T47D (cell line): ENCODE results near the gene DTX4.

Experiments used
- DNase-seq, 2 experiments: peaks; one replicate each; pipeline versions ENCODE4 v3.0.0 to v3.0.0-alpha.2; 2011 to 2012; ENCODE audit warnings: low read depth in 1 of 2, low spot score in 1 of 2
- JUND ChIP-seq: IDR thresholded peaks from 2 replicates; pipeline ENCODE4 v1.6.1; 2012; ENCODE audit warnings: low read depth
- in situ Hi-C: cut with HindIII; loops from 2 replicates; pipeline ENCODE4 v1.10.0; 2016; ENCODE audit warnings: low sequenced_read_pairs, low pct_unique_long_range_greater_than_20kb

DTX4 gene

DNA sequence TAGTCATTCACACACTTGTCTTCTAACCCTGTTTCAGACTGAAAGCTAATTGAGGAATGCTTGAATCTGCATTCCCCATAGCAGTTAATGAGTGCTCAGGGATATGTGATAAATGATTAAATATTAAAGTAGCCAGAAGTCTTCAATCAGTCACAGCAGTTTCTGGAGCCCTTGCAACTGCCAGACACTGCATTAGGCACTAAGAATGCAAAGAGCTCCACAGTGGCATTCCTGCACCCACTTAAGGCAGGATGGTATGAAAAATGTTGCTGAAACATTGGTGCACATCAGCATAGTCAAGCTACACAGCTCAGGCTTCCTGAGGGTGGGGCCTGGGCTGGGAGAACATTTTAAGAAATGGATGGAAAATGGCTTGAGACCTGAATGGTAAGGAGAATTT is 6.5 kb downstream of the DTX4 start:
- in situ Hi-C loops, result no loop called here
- no peak for DNase-seq
- TF ChIP-seq JUND, result no peak

GRCh38 chr11:59179121-59179520 is 7.2 kb downstream of the DTX4 start:
- in situ Hi-C loops, result no loop called here
- TF ChIP-seq JUND, result no peak
- no peak for DNase-seq

DNA sequence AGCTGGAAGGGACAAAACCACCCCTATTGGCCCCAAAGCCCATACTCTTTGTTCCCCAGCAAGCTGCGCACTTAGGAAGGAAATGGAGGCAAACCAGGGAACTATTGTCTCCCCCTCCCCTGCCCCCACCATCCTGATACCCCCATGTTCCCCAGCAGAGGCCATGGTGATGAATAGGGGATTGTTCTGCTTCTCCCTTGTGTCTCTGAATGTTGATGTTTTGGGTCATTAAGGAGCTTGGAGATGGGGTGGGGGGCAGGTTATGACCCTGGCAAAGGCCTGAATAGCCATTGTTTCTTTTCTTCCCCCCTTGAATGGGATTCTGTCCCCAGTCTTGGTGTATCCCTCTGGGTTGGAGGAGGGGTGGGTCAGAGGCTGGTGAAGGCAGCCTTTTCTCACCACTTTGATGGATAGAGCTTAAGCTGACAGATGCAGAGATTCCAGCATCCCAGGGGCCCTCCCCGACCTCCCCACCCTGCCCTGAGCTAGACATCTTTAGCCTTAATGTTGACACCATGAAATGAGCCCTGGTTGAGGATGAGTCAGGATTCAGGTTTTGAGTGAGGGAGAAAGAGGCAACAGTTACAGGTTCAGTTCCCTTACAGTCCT is 8.3 kb downstream of the DTX4 start:
- DNase-seq, result no peak
- no peak for TF ChIP-seq JUND
- in situ Hi-C loops, result no loop called here

GRCh38 chr11:59180907-59181306 is 9.0 kb downstream of the DTX4 start:
- no peak for TF ChIP-seq JUND
- in situ Hi-C loops, result no loop called here
- no peak for DNase-seq

DNA sequence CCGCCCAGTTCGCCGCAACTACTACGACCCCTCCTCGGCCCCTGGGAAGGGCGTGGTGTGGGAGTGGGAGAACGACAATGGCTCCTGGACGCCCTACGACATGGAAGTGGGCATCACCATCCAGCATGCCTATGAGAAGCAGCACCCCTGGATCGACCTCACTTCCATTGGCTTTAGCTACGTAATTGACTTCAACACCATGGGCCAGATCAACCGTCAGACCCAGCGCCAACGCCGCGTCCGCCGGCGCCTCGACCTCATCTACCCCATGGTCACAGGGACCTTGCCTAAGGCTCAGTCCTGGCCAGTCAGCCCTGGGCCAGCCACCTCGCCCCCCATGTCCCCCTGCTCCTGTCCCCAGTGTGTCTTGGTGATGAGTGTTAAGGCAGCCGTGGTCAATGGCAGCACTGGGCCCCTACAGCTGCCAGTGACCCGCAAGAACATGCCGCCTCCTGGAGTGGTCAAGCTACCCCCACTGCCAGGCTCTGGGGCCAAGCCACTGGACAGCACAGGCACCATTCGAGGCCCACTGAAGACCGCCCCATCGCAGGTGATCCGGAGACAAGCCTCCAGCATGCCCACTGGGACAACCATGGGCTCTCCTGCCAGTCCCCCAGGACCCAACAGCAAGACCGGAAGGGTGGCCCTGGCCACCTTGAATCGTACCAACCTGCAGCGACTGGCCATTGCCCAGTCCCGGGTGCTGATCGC is 10.0 kb downstream of the DTX4 start:
- TF ChIP-seq JUND, result no peak
- in situ Hi-C loops, result no loop called here
- no peak for DNase-seq

DNA sequence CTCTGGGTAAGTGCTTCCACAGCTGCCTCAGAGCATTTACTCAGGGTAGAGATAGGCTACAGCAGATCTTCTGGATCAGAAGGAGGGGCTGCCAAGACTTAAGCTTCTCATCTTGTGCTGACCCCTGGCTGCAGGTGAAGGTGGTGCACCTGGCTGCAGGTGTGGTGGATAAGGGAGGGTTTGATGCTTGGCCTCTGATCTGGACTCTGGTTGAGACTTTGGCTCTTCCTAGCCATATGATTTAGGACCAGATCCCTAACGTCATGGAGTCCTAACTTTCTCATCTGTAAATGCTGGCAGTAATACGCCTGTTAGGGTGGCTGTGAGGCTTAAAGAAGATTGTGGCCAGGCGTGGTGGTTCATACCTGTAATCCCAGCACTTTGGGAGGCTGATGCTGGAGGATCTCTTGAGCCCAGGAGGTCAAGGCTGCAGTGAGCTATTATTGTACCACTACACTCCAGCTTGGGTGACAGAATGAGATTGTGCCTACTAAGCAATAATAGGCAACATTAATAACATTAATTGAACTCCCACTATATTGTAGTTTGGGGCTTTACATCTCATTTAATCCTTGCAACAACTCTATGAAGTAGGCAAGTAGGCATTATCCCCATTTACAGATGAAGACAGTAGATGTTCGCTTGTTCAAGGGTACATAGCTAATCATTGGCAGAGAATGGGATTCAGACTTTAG is 10.7 kb downstream of the DTX4 start:
- no peak for TF ChIP-seq JUND
- in situ Hi-C loops, result no loop called here
- no peak for DNase-seq

- in situ Hi-C loops, result no loop called here
- no peak for DNase-seq
Observed at GRCh38 chr11:59183771-59184170, 11.8 kb downstream of the DTX4 start.

DNA sequence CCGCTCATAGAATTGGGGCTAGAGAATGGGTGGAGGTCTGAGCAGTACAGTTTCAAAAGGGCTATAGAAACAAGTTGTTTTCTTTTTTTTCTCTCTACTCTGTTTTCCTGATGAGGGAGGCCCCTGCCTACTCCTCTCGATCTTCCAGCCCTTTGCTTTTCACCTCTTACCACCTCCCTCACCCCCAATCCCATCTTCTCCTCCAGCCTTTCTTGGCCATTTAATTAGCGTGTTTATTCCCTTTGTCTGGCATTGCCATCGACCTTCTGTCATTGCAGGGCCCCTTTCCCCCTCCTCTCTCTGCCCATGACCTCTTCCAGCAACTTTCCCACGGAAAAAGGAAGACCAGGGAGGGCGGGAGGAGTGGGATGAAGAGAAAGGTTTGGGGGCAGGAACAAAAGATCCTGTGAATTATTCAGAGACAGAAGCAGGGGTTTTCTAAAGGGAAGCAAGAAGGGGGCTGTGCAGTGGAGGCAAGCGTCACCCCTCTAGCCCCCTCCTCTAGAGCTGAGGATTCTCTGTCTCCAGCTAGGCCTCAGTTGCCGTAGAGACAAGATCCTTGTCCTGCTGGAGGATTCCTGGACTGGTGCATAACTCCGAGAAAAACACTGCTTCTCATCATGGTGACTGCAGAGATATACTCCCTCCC is 12.9 kb downstream of the DTX4 start:
- no peak for DNase-seq
- in situ Hi-C loops, result no loop called here
- no peak for TF ChIP-seq JUND

More at GRCh38 chr11:59183771-59184170, 11.8 kb downstream of the DTX4 start:
- TF ChIP-seq JUND, result no peak

DNA sequence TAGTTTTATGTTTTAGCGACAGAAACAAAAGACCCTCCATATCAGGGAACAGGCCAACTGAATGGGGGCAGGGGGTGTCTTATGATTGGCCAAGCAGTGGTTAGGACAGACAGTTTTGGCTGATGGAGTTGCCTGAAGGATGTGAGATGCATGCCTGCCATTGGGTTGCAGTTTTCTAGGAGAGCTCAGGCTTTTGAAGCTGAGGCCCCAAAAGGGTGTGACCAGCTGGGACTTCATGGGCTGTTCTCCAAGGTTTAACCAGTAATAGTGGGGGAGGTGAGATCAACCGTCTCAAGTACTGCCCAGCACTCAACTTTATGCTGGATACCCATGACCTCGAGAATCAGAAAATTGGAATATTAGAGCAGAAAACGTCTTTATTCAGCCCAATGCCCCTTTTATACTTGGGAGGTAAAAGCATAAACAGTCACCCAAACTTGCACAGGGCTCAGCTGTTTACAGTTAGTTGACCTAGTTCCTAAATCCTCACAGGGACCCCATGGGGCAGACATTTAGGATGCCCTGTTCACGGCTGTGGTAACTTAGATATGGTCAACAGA is 13.5 kb downstream of the DTX4 start:
- no peak for TF ChIP-seq JUND
- in situ Hi-C loops, result no loop called here
- no peak for DNase-seq

DNA sequence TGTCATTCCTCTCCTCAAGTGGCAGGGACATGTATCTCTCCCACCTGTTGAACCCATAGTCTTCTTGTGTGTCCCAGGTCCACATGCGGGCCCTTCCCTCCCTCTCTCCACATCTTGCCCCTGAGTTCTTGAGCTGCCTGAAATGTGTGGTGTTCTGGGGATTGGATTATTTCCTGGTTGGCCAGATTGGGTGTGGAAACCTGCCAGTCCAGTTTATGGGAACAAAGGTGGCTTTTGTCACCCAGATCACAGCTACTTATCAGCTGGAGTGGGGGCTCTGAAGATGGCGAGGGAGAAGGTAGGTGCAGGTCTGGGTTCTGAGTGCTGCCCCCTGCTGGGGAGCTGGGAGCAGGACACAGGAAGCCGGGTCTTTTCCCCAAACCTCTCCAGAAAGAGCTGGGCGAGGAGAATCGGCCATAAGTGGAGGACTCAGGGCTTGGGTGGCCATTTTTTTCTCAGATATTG is 14.2 kb downstream of the DTX4 start:
- DNase-seq, result peak in 1 of 2 experiments; percentile 40
- in situ Hi-C loops, result no loop called here
- TF ChIP-seq JUND, result no peak

GRCh38 chr11:59187035-59187434 is 15.1 kb downstream of the DTX4 start:
- in situ Hi-C loops, result no loop called here
- no peak for TF ChIP-seq JUND
- no peak for DNase-seq

DNA sequence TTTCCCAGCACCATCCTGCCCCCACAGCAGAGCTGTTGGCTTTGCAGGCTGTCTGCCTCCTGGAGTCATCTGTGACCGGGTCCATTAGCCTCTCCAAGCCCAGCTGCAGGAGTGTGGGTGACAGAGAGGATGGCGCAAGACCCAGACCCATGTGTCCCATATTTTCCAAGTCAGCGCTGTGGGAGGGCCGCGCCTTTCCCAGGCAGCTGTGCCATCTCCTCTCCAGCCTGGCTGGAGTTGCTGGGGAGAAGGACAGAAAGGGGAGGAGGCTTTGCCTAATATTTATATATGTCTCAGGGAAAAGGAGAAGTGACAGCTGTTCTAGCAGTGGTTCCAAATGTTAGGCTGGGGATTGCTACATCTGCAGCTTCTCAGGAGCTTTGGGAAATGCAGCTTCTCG is 15.7 kb downstream of the DTX4 start:
- in situ Hi-C loops, result no loop called here
- no peak for TF ChIP-seq JUND
- DNase-seq, result no peak
